Skeletal muscle satellite cell (primary cell): Measurements from ENCODE around the gene SERINC5.

ENCODE experiments used
- H3K27me3 ChIP-seq: 2 replicates; pipeline ENCODE4 v1.7.0; 2013; ENCODE audit warnings: low read length; ENCODE audit not compliant: control insufficient read depth, insufficient read depth
- H3K36me3 ChIP-seq: 2 replicates; pipeline ENCODE4 v1.7.0; 2013; ENCODE audit warnings: mild to moderate bottlenecking, control low read depth, low read length; ENCODE audit not compliant: insufficient read depth
- H3K4me1 ChIP-seq: 2 replicates; pipeline ENCODE4 v1.7.0; 2013; ENCODE audit warnings: low read length; ENCODE audit not compliant: control insufficient read depth, insufficient read depth
- H3K4me2 ChIP-seq: 2 replicates; pipeline ENCODE4 v1.7.0; 2013; ENCODE audit warnings: mild to moderate bottlenecking, low read length
- H3K4me3 ChIP-seq: 2 replicates; pipeline ENCODE4 v1.7.0; 2013; ENCODE audit warnings: low read length
- H3K9ac ChIP-seq: 2 replicates; pipeline ENCODE4 v1.7.0; 2013; ENCODE audit warnings: mild to moderate bottlenecking, low read depth, low read length, moderate library complexity
- H3K9me3 ChIP-seq: replicated peaks from 2 replicates; pipeline ENCODE4 v1.7.0; 2013; ENCODE audit warnings: mild to moderate bottlenecking, control low read depth, low read length

The SERINC5 gene

DNA sequence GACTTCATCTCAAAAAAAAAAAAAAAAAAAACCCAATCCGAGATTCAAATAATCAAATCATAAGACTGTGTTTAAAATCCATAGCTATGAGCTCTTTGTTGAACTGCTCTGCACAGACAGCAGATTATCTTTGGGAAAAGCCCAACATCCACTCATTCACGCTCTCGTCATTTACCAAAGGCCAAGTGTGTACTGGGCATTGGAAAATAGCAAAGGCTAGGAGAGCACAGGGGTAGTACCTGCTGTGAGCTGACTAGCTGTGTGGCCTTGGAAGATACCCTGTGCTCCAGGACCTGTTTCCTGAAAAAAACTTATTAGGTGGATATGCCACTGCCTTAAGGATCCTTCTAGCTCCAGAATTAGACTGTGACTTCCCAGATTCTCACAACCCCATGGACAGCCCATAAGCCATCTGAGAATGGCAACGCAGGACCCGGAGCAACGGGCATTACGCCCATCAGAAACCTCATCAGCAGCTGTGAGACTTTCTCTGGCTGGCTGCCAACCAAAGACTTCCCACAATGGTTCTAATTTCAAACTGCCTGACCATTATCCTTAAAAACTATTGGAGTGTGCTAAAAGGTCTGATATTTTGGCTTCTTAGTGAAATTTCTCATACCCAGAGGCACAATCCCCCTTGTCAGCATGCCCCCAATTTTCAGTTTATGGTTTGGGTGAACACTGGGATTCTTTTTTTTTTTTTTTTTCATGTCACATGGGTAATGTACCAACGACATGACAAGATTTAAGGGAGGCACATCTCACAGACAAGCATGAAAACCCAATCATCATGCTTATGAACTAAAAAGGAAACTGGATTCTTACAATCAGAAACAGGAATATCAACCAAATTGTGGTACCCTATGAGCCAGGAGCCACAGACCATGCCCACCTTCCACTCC, 16.8 kb downstream of the SERINC5 start:
- H3K36me3 ChIP-seq, result no peaks in the 10 kb centered on the region
- peaks cover 14% of the 10 kb centered on the region for H3K4me1 ChIP-seq
- no peaks in the 10 kb centered on the region for H3K9me3 ChIP-seq
- H3K4me3 ChIP-seq, result no peak overlapping the region
- H3K27me3 ChIP-seq, result no peaks in the 10 kb centered on the region
- no peak overlapping the region for H3K9ac ChIP-seq
- peak overlapping the region; percentile 32 for H3K4me2 ChIP-seq

DNA sequence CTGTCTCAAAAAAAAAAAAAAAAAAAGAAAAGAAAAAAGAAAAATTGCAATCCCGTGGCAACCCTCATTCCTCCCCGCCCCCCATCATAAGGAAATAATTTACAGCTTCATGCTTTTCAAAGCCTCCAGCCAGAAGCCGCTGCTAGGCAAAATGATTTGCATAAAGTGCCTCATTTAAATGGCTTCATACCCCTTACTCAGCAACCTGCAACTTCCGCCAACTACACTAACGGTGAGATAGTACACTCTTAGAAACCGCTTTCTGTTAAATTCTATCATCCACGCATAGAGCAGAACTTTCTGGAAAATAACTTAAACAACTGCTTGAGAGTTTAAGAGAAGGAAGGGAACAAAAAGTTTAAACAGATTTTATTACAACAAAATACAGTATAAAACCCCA, 17.8 kb downstream of the SERINC5 start:
- no peak overlapping the region for H3K4me2 ChIP-seq
- H3K36me3 ChIP-seq, result no peaks in the 10 kb centered on the region
- H3K4me1 ChIP-seq, result peaks cover 14% of the 10 kb centered on the region
- no peak overlapping the region for H3K9ac ChIP-seq
- H3K4me3 ChIP-seq, result no peak overlapping the region
- no peaks in the 10 kb centered on the region for H3K9me3 ChIP-seq
- H3K27me3 ChIP-seq, result no peaks in the 10 kb centered on the region

DNA sequence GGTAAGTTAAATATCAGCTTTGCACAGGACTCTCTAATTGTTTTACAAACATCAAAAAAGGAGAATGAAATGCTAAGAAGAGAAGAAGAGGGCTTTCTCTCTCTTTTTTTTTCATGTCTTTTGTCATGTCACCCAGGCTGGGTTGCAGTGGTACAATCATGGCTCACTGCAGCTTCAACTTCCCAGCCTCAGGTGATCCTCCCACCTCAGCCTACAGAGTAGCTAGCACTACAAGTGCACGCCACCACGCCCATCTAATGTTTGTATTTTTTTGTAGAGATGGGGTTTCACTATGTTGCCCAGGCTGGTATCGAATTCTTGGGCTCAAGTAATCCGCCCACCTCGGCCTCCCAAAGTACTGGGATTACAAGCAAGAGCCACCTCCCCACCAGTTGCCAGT, 18.6 kb downstream of the SERINC5 start:
- Histone ChIP-seq H3K4me2 (no peak overlapping the region), H3K4me1 (peaks cover 14% of the 10 kb centered on the region), H3K4me3 (no peak overlapping the region)

DNA sequence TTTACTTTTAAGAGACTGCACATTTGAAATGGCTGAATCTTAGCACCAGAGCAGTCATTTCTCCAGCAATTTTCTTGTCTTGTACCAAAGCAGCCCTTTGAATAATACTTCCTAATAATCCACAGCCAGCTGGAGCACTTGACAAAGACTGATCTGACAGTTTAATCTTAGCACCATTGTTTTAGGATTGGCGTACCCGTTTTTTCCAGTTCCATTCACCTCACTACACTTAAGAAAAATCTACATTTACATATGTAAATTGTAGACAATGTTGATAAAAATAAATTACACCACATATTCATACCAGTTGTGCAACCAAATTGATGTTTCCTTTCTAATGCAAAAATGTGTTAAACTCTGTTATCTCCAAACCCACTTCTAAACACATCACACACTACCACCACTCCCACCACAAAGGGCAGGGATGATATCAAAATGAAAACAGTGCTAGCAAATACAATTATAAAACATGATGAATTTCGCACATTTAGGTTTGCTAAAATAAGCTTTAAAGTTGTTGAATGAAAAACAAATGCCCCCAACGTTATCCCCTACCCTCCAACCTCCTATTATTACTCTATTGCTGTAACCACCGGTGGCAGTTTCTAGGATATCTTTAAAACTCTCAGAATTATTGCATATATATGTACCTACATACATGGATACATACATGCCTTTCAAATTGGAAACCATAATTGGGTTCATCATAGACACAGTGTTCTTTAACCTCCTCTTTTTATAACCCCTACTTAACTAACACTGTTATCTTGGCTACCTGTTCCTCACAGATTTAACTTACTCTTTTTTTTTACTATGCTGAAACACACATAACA, 21.5 kb downstream of the SERINC5 start:
- no peak overlapping the region for H3K4me2 ChIP-seq
- peaks cover 22% of the 10 kb centered on the region for H3K4me1 ChIP-seq
- no peak overlapping the region for H3K4me3 ChIP-seq

More for the DNA sequence above, 18.6 kb downstream of the SERINC5 start:
- Histone ChIP-seq H3K27me3 (no peaks in the 10 kb centered on the region), H3K36me3 (no peaks in the 10 kb centered on the region), H3K9ac (no peak overlapping the region), H3K9me3 (no peaks in the 10 kb centered on the region)

DNA sequence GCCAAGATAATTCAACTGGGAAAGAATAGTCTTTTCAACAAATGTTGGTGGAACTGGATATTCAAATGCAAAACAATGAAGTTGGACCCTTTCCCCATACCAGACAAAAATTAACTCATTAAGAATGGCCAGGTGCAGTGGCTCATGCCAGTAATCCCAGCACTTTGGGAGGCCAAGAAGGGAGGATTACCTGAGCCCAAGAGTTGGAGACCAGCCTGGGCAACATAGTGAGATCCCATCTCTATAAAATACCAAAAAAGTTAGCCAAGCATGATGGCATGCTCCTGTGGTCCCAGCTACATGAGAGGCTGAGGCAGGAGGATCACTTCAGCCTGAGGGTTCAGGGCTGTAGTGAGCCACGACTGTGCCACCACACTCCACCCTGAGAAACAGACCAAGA, 24.2 kb downstream of the SERINC5 start:
- peaks cover 15% of the 10 kb centered on the region for H3K4me1 ChIP-seq
- H3K36me3 ChIP-seq, result no peaks in the 10 kb centered on the region
- H3K4me3 ChIP-seq, result no peak overlapping the region
- H3K27me3 ChIP-seq, result no peaks in the 10 kb centered on the region
- H3K9me3 ChIP-seq, result no peaks in the 10 kb centered on the region
- no peak overlapping the region for H3K9ac ChIP-seq
- H3K4me2 ChIP-seq, result peak overlapping the region; percentile 43

More for the DNA sequence above, 21.5 kb downstream of the SERINC5 start:
- Histone ChIP-seq H3K9ac (no peak overlapping the region), H3K9me3 (no peaks in the 10 kb centered on the region), H3K36me3 (no peaks in the 10 kb centered on the region), H3K27me3 (no peaks in the 10 kb centered on the region)

DNA sequence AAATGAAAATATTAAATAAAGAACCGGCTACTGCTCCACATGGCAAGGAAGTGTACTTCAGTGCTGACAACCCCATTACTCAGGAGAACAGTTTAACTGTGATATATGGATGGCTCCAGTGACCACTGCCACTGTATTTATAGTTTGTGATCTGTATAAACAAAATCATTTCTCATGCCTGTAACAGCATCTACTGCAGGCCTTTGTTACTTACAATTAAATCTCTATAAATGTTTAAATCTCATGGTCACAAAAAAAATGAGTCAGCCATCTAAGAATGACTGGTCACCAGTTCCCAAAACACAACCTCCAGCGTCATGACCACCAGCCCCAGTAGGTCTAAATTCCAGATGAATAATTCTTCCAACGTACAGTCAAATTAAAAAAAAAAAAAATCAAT, 24.6 kb downstream of the SERINC5 start:
- no peaks in the 10 kb centered on the region for H3K36me3 ChIP-seq
- H3K9ac ChIP-seq, result peak overlapping the region; percentile 9
- no peak overlapping the region for H3K4me3 ChIP-seq
- H3K27me3 ChIP-seq, result no peaks in the 10 kb centered on the region
- peak overlapping the region; percentile 43 for H3K4me2 ChIP-seq
- peaks cover 15% of the 10 kb centered on the region for H3K4me1 ChIP-seq
- H3K9me3 ChIP-seq, result no peaks in the 10 kb centered on the region

DNA sequence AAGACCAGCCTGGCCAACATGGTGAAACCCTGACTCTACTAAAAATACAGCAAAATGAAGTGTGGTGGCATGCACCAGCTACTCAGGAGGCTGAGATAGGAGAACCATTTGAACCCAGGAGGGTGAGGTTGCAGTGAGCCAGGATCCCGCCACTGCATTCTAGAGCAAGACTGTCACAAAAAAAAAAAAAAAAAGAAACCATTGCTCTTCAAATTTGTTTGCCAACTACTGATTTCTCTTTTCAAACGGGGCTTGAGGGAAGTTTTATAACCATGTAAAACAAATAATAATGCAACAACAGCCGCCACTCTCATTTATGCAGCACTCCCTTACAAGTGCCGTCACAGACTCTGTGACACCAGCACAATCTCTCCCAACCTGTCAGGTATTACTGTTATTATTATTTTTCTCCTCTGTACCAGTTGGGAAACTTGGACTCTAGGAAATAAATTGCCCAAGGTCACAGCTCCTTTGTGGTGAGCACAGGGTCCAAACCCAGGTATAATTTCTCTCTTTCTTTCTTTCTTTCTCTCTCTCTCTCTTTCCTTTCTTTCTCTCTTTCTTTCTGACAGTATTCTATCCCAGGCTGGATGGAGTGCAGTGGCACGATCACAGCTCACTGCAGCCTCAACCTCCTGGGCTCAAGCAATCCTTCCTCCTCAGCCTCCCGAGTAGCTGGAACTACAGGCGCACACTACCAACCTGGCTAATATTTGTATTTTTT, 25.4 kb downstream of the SERINC5 start:
- no peaks in the 10 kb centered on the region for H3K27me3 ChIP-seq
- H3K4me1 ChIP-seq, result peaks cover 15% of the 10 kb centered on the region
- no peaks in the 10 kb centered on the region for H3K9me3 ChIP-seq

DNA sequence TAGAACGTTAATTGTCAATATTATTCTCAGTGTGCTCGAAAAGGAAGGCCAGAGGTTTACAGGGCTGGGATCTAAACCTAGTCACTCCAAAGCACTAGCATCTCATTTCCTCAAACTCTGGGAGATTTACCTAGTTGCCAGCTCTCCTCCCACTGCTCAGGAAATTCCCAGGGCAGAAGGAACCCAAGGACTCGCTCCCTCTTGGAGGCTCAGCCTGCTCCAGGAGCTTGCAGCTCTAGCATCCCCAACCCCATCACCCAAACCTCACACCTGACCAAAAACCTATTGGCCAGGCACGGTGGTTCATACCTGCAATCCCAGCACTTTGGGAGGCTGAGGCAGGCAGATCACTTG, 26.0 kb downstream of the SERINC5 start:
- Histone ChIP-seq H3K4me2 (no peak overlapping the region), H3K4me1 (peaks cover 15% of the 10 kb centered on the region), H3K9ac (no peak overlapping the region), H3K36me3 (no peaks in the 10 kb centered on the region), H3K27me3 (no peaks in the 10 kb centered on the region), H3K4me3 (no peak overlapping the region), H3K9me3 (no peaks in the 10 kb centered on the region)

More for the DNA sequence above, 25.4 kb downstream of the SERINC5 start:
- Histone ChIP-seq H3K4me2 (peak overlapping the region; percentile 37), H3K9ac (peak overlapping the region; percentile 9), H3K4me3 (no peak overlapping the region), H3K36me3 (no peaks in the 10 kb centered on the region)

DNA sequence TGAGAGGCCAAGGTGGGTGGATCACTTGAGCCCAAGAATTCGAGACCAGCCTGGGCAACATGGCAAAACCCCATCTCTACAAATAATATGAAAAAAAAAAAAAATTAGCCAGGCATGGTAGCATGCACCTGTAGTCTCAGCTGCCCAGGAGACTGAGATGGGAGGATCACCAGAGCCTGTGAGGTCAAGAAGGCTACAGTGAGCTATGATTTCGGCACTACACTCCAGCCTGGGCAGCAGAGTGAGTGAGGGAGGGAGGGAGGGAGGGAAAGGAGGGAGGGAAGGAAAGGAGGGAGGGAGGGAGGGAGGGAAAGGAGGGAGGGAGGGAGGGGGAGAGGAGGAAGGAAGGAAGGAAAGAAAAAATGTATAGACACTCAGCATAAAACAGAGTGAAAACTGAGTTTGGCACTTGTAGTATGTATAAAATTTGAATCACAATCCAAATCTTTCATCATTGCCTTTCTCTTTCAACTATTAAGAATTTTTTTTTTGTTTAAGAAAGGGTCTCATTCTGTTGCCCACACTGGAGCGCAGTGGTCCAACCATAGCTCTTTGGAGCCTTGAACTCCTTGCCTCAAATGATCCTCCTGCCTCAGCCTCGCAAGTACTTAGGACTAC, 27.8 kb downstream of the SERINC5 start:
- Histone ChIP-seq H3K4me2 (no peak overlapping the region), H3K36me3 (no peaks in the 10 kb centered on the region), H3K9me3 (no peaks in the 10 kb centered on the region), H3K4me3 (no peak overlapping the region), H3K9ac (no peak overlapping the region), H3K27me3 (no peaks in the 10 kb centered on the region), H3K4me1 (peaks cover 15% of the 10 kb centered on the region)

DNA sequence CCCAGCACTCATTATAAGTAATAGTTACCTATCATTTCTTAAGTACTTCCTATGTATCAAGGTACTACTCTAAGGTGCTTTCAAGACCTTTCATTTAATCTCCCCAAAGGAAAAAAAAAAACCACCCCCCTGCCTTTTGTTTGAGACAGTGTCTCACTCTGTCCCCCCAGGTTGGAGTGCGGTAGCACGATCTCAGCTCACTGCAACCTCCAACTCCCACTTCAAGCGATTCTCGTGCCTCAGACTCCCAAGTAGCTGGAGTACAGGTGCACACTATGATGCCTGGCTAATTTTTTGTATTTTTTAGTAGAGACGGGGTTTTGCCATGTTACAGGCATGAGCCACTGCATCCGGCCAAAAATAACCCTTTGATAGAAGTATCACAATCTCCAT, 29.9 kb downstream of the SERINC5 start:
- H3K4me2 ChIP-seq, result no peak overlapping the region
- H3K4me3 ChIP-seq, result no peak overlapping the region
- H3K4me1 ChIP-seq, result peaks cover 6% of the 10 kb centered on the region
- no peak overlapping the region for H3K9ac ChIP-seq
- H3K36me3 ChIP-seq, result no peaks in the 10 kb centered on the region
- H3K9me3 ChIP-seq, result no peaks in the 10 kb centered on the region
- no peaks in the 10 kb centered on the region for H3K27me3 ChIP-seq
